ENCODE data around the gene GPX2.

Gene GPX2

DNA sequence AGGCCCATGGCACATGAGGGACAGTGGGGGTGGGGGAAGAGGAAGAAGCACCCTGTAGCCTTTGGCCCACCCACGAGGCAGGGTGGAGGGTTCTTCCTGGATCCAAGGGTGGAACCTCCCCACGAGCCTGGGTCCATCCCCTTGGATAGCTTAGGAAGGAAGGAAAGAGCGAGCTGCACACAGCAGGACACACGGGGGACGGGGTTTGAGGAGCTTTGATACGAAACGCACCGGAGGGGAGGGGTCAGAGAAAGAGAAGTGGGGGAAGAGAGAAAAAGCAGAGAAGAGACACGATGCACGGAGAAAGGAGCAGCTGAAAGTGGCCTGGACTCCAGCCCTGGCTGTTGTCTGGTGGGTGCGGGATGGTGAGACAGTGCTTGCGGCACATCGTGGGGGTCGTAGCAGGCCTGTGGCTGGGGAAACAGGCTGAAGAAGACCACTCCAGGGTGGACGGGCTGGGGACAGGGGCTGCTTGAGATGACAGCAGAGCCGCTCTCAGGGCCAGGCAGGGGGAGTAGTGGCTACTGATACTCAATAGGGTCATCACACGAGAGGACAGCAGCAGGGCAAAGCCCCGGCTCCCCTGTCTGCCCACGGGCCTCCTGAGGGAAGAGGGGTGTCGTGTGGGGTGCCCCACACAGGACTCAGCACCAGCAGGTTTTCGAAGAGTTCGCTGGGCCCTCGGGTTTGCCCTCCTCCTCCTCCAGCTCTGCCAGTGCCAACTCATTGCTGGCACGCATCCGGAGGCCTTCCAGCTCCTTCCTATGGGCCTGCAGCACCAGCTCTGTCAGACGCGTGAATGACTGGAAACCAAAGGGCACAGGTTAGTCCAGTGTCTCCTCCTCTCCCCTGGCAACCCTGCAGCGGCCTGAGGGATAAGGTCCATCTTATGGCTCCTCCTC is 5.4 kb upstream of the GPX2 start:
- DNase-seq (ENCODE audit: low spot score) = no peak

GRCh38 chr14:64946310-64947045 is 3.9 kb upstream of the GPX2 start:
- TF ChIP-seq CTCF (IDR thresholded peaks at IDR 0.05) = no peak
- H3K4me3 ChIP-seq = no peak overlapping the region
- no peak overlapping the region for H3K27ac ChIP-seq
- DNase-seq (ENCODE audit: low spot score) = no peak

More for the DNA sequence above, 5.4 kb upstream of the GPX2 start:
- no peak overlapping the region for H3K4me3 ChIP-seq
- H3K27ac ChIP-seq = no peak overlapping the region
- no peak for TF ChIP-seq CTCF (IDR thresholded peaks at IDR 0.05)

DNA sequence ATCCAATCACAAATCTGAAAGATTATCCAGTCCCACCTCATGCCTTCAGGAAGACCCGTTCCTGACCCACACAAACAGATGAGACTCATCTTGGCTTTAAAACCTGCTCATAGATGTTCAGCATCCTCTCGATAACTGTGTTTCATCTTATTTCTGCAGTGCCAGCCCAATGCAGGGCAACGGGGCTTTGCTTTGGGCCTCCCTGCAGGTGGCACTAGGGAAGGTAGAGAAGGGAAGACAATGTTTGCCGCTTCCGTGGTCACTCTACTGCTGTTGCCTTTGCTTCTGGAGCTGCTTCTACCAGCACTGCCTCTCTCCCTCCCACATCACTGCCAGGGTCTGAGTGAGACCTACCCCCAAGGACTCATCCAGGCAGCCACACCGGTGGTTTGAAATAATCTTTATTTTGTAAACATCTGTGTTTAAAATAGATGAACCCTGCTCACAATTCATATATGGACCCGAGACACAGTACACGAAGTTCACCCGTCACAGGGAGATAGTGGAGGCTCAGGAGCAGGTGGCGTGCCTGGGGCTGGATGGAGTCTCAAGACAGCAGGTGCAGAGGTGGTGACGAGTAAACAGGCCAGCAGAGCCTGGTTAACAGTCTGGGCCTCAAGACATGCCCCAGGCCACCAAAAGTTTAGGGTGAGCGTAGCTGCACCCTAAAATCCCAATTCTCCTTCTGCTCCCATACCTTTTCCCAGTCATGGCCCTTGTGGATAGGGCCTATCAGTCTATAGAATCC is 3.1 kb upstream of the GPX2 start:
- H3K4me3 ChIP-seq = no peak overlapping the region
- DNase-seq (ENCODE audit: low spot score) = no peak
- H3K27ac ChIP-seq = no peak overlapping the region
- no peak for TF ChIP-seq CTCF (IDR thresholded peaks at IDR 0.05)

GRCh38 chr14:64944861-64945260 is 2.3 kb upstream of the GPX2 start:
- no peak for TF ChIP-seq CTCF (IDR thresholded peaks at IDR 0.05)
- no peak overlapping the region for H3K4me3 ChIP-seq
- no peak overlapping the region for H3K27ac ChIP-seq
- no peak for DNase-seq (ENCODE audit: low spot score)

DNA sequence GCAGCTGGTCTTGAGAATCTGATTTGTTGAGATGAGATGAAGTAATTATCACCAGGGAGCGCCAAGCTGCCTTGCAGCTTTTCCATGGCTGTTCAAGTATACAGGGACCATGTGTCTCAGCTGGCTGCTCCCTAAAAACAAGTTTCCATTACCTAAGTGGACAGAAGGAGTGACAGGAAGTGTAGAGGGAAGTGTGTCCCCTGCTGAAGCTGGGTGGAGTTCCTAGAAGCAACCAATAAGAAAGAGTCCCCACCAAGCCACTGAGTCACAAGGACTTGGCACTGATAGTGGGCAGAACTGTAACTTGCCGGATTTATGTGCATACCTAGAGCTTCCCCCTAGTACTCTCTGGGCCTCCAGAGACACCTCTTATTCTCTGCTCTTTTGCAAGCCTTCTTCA is 1.5 kb upstream of the GPX2 start:
- no peak for DNase-seq (ENCODE audit: low spot score)
- no peak overlapping the region for H3K4me3 ChIP-seq
- H3K27ac ChIP-seq = no peak overlapping the region
- TF ChIP-seq CTCF (IDR thresholded peaks at IDR 0.05) = no peak

DNA sequence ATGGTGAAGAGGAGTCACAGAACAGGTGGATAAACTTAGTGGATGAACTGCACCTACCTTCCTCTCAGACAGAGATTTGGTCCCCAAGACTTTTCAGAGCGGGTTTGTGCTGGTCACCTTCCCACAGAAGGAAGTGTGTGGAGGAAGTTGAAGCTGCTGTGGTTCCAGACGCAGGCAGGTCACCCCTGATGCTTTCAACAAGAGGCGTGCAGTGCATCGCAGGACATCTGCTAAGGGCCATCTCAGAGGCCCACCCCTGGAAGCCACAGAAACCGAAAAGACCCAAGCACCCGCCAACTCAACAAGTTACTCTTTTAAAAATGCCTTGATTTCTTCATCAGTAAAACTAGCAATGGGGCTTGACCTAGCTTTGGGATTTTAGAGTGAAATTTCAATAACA is 1.0 kb upstream of the GPX2 start:
- DNase-seq (ENCODE audit: low spot score) = no peak
- H3K27ac ChIP-seq = no peak overlapping the region
- H3K4me3 ChIP-seq = no peak overlapping the region
- no peak for TF ChIP-seq CTCF (IDR thresholded peaks at IDR 0.05)

Measured in coronary artery (tissue), 2 donors.